ENCODE results near the gene FBXO41. TPM values are rescaled to one million over a fixed set of nuclear protein-coding genes. Genes with fewer than 3 reads are reported as not detected.

FBXO41 gene
- total and polyA plus RNA-seq, 2 donors (not counting 3 experiments of a cell fraction or from before 2014, with no cell fraction given): 0.88 to 1.5 TPM

DNA sequence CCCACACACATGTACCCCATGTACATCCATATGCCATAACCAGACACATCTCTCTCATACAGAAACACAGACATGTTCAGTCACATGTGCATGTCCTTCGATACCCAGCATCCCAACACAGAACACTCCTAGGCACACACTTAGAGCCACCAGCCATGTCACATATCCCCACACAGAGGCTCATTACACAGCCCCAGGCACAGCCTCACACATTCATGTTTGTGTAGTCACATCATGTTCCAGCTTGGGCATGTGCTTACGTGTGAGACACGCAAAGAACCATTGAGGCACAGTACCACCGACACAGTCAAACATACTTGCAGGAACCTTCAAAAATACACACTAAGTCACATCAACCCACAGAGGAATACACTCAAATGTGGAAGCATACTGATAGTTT is 17.3 kb downstream of the FBXO41 start:
- Histone ChIP-seq H2AFZ (ENCODE audit: low read depth, low read length) (no peak overlapping the region), H3K4me2 (ENCODE audit: insufficient read depth, low read length) (no peak overlapping the region), H3K9ac (replicated peaks; ENCODE audit: extremely low read depth, insufficient read depth, low read length) (no peak overlapping the region), H3K9me1 (replicated peaks; ENCODE audit: control insufficient read depth, extremely low read depth, insufficient read depth, low read length) (no peaks in the 10 kb centered on the region), H3K36me3 (ENCODE audit: control insufficient read depth in 2 of 2, extremely low read depth in 1 of 2, insufficient read depth in 2 of 2, low read length in 2 of 2) (no peaks in the 10 kb centered on the region), H3K79me2 (ENCODE audit: control insufficient read depth, insufficient read depth, low read length) (no peaks in the 10 kb centered on the region), H3K27me3 (ENCODE audit: control insufficient read depth in 2 of 2, insufficient read depth in 2 of 2, low read length in 2 of 2) (peaks cover 38 to 44% of the 10 kb centered on the region in 2 experiments), H3K27ac (ENCODE audit: insufficient read depth, low read depth, low read length) (no peak overlapping the region), H3K4me3 (replicated peaks in 1 of 3; ENCODE audit: insufficient read depth in 1 of 3, low read depth in 1 of 3, low read length in 3 of 3) (no peak overlapping the region), H3K4me1 (ENCODE audit: control insufficient read depth, extremely low read depth, insufficient read depth, low read length) (no peaks in the 10 kb centered on the region), H4K20me1 (replicated peaks; ENCODE audit: control insufficient read depth, extremely low read depth, insufficient read depth, low read length) (no peaks in the 10 kb centered on the region), H3K9me3 (replicated peaks; ENCODE audit: control insufficient read depth, insufficient read depth, low read length) (no peaks in the 10 kb centered on the region)
- DNase-seq (ENCODE audit: low read depth, low spot score) (no peak), FAIRE-seq (no peak)
- TF ChIP-seq MYC (IDR thresholded peaks at IDR 0.05; ENCODE audit: low read depth, low read length) (no peak), EZH2 (IDR thresholded peaks at IDR 0.05; ENCODE audit: borderline replicate concordance, low read depth, low read length, severe bottlenecking) (no peak), GATA2 (IDR thresholded peaks at IDR 0.05; ENCODE audit: insufficient read depth, insufficient read length, low read depth, low read length) (no peak), FOS (IDR thresholded peaks at IDR 0.05; ENCODE audit: borderline replicate concordance, insufficient read depth, low read length) (no peak), JUN (IDR thresholded peaks at IDR 0.05; ENCODE audit: borderline replicate concordance, insufficient read depth, insufficient read length, low read depth) (no peak), POLR2A (IDR thresholded peaks at IDR 0.05; ENCODE audit: low read depth, low read length) (no peak), POLR2AphosphoS5 (IDR thresholded peaks at IDR 0.05; ENCODE audit: insufficient read depth, low read depth, low read length) (no peak)
- TF ChIP-seq, protein P1, sequence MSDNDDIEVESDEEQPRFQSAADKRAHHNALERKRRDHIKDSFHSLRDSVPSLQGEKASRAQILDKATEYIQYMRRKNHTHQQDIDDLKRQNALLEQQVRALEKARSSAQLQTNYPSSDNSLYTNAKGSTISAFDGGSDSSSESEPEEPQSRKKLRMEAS (IDR thresholded peaks at IDR 0.05; ENCODE audit: insufficient read depth, insufficient read length): no peak
- TF ChIP-seq, protein P2, sequence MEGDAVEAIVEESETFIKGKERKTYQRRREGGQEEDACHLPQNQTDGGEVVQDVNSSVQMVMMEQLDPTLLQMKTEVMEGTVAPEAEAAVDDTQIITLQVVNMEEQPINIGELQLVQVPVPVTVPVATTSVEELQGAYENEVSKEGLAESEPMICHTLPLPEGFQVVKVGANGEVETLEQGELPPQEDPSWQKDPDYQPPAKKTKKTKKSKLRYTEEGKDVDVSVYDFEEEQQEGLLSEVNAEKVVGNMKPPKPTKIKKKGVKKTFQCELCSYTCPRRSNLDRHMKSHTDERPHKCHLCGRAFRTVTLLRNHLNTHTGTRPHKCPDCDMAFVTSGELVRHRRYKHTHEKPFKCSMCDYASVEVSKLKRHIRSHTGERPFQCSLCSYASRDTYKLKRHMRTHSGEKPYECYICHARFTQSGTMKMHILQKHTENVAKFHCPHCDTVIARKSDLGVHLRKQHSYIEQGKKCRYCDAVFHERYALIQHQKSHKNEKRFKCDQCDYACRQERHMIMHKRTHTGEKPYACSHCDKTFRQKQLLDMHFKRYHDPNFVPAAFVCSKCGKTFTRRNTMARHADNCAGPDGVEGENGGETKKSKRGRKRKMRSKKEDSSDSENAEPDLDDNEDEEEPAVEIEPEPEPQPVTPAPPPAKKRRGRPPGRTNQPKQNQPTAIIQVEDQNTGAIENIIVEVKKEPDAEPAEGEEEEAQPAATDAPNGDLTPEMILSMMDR (IDR thresholded peaks at IDR 0.05; ENCODE audit: extremely low read depth in 1 of 2, insufficient read depth in 1 of 2, low read depth in 1 of 2, low read length in 2 of 2): no peak
- POLR2A ChIA-PET: no interaction called here
- BruUV-seq (replicated peaks): no TSS peak
- intact Hi-C loops (cut with micrococcal nuclease) (no loop called here), dilution Hi-C loops (cut with MboI; ENCODE audit: extremely low pct_ligation_motif_present, low sequenced_read_pairs) (no loop called here)
- CTCF ChIA-PET: no interaction called here
